GM10266 (cell line): ENCODE measurements around the gene SPPL3.

ENCODE experiments used
- DNase-seq: peaks from one replicate; pipeline ENCODE4 v3.0.0; 2012; ENCODE audit errors: extremely low spot score
- TF ChIP-seq, protein P1 (sequence below): IDR thresholded peaks from 2 replicates; pipeline ENCODE4 v1.5.1; 2012; ENCODE audit warnings: mild to moderate bottlenecking, low read depth; ENCODE audit not compliant: control insufficient read depth, insufficient read depth; ENCODE audit errors: missing control alignments

The SPPL3 gene

DNA sequence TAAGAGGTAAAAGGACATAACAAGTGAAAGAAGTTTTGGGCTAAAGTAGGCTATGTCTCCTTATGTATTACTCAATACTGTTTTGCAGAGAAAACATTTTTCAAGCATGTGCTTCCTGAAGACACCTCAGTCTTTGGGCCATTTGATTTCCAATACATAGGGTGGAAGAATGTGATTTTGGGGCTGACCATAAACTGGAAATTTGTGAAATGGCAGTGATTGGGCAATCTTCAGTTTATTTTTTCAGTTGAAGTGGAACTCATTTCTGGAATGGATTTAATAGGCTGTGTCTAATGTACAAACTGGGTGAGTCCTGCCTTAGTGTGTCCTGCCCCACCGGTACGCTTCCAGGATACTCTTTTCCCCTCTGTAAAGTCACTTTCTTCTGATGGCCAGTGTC, 181.4 kb downstream of the SPPL3 start:
- TF ChIP-seq, protein P1, sequence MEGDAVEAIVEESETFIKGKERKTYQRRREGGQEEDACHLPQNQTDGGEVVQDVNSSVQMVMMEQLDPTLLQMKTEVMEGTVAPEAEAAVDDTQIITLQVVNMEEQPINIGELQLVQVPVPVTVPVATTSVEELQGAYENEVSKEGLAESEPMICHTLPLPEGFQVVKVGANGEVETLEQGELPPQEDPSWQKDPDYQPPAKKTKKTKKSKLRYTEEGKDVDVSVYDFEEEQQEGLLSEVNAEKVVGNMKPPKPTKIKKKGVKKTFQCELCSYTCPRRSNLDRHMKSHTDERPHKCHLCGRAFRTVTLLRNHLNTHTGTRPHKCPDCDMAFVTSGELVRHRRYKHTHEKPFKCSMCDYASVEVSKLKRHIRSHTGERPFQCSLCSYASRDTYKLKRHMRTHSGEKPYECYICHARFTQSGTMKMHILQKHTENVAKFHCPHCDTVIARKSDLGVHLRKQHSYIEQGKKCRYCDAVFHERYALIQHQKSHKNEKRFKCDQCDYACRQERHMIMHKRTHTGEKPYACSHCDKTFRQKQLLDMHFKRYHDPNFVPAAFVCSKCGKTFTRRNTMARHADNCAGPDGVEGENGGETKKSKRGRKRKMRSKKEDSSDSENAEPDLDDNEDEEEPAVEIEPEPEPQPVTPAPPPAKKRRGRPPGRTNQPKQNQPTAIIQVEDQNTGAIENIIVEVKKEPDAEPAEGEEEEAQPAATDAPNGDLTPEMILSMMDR, result no peak

GRCh38 chr12:120721866-120722265, 182.3 kb downstream of the SPPL3 start:
- DNase-seq, result no peak
- TF ChIP-seq, protein P1, result no peak

More for the DNA sequence above, 181.4 kb downstream of the SPPL3 start:
- no peak for DNase-seq

DNA sequence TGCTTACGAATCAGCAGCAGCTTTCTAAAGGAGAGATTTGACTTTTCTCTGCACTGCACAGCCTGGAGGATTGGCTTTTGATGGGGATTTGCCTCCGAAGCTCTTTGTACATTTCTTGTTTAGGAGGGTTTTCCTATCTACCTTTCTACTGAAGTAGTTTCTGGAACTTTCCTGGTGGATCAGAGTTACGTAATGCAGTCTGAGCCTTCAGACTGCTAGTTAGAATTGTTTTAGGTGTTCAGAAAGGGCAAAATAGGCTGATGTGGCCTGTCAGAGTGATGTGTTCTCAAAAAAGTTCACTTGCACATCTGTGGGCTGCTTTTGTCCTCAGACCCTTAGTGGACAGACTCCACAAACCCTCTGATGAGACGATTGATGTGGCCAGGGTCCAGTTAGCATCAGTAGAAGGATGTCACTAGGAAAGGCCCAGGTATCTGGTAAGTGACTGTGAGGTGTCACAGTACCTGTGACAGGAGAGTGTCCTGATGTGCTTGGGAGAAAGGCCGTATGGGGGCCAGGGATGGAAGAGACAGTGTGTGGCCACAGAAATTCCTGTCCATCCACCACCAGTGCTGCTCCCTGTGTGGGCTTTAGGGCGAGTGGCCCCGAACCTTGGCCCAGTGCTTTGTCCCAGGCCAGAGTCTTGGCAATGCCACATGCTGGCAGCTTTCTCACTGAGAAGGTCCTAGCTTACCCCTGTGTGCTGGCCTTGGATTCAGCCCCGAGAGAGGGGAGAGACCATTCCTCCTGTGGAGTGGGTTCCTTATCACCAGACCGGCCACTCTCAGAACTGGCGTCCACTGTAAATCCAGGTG, 183.0 kb downstream of the SPPL3 start:
- TF ChIP-seq, protein P1, result no peak

GRCh38 chr12:120720234-120720986, 183.7 kb downstream of the SPPL3 start:
- TF ChIP-seq, protein P1, result no peak
- DNase-seq, result no peak

More for the DNA sequence above, 183.0 kb downstream of the SPPL3 start:
- DNase-seq, result no peak

GRCh38 chr12:120719496-120720233, 184.5 kb downstream of the SPPL3 start:
- TF ChIP-seq, protein P1, result no peak
- DNase-seq, result no peak

- TF ChIP-seq, protein P1, result no peak
- no peak for DNase-seq
These were observed 185.1 kb downstream of the SPPL3 start for GRCh38 chr12:120719072-120719471.
